Thyroid gland (tissue), 4 donors: ENCODE data around the gene POU2AF2.

Source experiments
- POLR2A ChIP-seq, 2 donors: fragments of 450-650 bp; IDR thresholded peaks; one replicate each; pipeline ENCODE4 v1.6.1; 2017; ENCODE audit warnings: antibody characterized with exemption in 2 of 2, mild to moderate bottlenecking in 2 of 2, moderate library complexity in 1 of 2
- TF ChIP-seq, protein P1 (sequence below), 6 experiments: fragments of 200-600 bp in 3 of 6; fragments of 450-650 bp in 3 of 6; sonication (generic) in 3 of 6; IDR thresholded peaks; one replicate each; pipeline ENCODE4 v1.5.1; 2016 to 2019; ENCODE audit warnings: antibody characterized with exemption in 6 of 6, mild to moderate bottlenecking in 2 of 6, inconsistent platforms in 1 of 6, moderate library complexity in 1 of 6

GRCh38 chr11:111334532-111335502, 89.3 kb downstream of the POU2AF2 start:
- TF ChIP-seq, protein P1, sequence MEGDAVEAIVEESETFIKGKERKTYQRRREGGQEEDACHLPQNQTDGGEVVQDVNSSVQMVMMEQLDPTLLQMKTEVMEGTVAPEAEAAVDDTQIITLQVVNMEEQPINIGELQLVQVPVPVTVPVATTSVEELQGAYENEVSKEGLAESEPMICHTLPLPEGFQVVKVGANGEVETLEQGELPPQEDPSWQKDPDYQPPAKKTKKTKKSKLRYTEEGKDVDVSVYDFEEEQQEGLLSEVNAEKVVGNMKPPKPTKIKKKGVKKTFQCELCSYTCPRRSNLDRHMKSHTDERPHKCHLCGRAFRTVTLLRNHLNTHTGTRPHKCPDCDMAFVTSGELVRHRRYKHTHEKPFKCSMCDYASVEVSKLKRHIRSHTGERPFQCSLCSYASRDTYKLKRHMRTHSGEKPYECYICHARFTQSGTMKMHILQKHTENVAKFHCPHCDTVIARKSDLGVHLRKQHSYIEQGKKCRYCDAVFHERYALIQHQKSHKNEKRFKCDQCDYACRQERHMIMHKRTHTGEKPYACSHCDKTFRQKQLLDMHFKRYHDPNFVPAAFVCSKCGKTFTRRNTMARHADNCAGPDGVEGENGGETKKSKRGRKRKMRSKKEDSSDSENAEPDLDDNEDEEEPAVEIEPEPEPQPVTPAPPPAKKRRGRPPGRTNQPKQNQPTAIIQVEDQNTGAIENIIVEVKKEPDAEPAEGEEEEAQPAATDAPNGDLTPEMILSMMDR (IDR thresholded peaks at IDR 0.05), result no peak
- no peak for TF ChIP-seq POLR2A (IDR thresholded peaks at IDR 0.05)
